Subcutaneous adipose tissue (tissue), 4 donors: ENCODE results near the gene GGA1. TPM values are rescaled to one million over a fixed set of nuclear protein-coding genes. Genes with fewer than 3 reads are reported as not detected.

Source experiments
- total RNA-seq, 4 donors: library from RNA; depleted of rRNA; stranded (reverse); fragments of >200 nt; gene quantifications; one replicate each; pipeline ENCODE4 v1.1.0, GENCODE V29; 2016
- TF ChIP-seq, protein P1 (sequence below): fragments of 450-650 bp; IDR thresholded peaks from one replicate; pipeline ENCODE4 v1.5.1; 2016; ENCODE audit warnings: low read depth, mild to moderate bottlenecking, control low read depth, antibody characterized with exemption, moderate library complexity

The GGA1 gene
- total RNA-seq, 4 donors from 2014 or later: 13.7 to 48.8 (median 35.5) TPM

DNA sequence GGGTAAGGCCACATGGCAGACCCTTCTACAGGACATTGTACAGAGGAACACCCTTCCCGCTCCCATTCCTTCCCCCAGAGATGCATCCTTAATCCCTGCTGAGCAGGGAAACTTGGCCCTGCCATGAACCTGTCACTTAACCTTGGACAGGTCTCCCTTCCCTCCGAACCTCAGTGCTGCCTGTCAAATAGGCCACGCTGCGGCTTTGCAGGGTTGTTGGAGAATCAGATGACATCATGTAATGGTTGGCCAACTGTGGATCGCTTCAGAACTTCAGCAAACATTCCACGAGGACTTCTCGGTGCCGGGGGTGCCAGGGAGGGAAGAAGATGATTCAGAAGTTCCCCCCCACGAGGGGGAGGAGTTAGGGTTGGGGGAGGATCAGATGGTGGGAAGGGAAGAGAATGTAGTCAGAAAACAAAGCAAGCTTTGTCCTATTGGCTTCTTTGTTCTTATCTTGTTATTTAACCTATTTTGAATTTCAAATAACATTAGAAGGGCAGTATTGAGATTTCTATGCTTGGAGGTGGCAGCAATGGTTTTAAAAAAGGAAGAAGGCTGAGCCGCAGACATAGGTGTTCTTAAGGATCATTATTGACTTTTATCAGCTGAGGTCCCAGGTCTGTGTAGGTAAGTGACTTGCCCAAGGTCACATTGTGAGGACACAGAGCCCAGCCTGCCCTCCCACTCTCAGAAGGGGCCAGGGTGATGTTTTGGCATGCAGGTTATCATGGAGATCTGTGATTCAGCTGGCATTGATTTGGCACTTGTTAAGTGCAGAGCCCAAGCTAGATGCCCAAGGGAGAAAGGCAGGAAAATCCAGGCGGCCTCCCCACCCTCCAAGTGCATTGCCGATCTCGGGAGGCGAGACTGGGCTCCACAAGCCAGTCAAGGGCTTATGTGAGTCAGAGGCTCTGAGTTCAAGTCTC lies 45.2 kb upstream of the GGA1 start:
- TF ChIP-seq, protein P1, sequence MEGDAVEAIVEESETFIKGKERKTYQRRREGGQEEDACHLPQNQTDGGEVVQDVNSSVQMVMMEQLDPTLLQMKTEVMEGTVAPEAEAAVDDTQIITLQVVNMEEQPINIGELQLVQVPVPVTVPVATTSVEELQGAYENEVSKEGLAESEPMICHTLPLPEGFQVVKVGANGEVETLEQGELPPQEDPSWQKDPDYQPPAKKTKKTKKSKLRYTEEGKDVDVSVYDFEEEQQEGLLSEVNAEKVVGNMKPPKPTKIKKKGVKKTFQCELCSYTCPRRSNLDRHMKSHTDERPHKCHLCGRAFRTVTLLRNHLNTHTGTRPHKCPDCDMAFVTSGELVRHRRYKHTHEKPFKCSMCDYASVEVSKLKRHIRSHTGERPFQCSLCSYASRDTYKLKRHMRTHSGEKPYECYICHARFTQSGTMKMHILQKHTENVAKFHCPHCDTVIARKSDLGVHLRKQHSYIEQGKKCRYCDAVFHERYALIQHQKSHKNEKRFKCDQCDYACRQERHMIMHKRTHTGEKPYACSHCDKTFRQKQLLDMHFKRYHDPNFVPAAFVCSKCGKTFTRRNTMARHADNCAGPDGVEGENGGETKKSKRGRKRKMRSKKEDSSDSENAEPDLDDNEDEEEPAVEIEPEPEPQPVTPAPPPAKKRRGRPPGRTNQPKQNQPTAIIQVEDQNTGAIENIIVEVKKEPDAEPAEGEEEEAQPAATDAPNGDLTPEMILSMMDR: no peak

DNA sequence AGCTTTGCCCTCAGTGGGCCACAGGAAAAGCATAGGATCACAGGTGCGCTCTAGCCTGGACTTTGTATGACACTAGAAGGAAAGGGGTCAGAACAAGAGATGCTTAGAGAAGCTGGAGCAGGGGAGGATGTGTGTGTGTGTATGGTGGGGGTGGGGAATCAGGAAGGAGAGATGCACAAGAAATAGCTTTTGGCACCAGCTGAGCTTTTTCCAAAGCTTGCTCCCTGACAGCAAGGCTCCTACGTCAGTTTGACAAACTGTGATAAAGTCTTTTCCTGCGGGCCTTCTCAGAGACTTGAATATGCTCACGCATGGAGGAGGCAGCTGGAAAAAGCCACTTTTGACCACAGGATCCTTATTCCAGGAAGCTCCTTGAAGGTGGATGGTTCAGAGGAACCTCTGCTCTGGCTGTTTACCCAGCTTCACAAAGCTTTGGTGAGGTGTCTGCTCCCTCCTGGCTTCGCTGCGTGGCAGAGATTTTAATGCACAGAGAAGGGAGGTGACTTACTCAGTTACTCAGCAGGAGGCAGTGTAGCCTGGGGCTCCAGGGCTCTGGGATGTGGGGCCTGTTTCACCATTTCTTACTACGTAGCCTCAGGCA lies 44.4 kb upstream of the GGA1 start:
- TF ChIP-seq, protein P1: no peak

DNA sequence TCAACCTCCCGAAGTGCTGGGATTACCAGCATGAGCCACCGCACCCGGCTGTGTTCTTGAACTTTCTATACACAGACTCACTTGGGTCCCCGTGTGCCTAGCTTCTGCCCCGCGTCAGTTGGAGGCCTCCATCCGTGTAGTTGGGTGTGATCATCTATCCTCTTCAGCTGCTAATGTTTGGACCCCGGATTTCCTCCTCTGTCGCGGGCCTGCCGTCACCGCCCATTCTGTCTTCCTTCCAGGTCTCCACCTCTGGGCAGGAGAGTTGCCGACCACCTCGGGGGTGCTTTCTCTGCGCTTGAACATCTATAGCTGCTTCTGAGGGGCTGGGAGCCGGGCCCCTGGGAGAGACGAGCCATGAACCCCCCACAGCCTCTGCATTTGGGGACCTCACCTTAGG lies 42.8 kb upstream of the GGA1 start:
- TF ChIP-seq, protein P1: no peak

DNA sequence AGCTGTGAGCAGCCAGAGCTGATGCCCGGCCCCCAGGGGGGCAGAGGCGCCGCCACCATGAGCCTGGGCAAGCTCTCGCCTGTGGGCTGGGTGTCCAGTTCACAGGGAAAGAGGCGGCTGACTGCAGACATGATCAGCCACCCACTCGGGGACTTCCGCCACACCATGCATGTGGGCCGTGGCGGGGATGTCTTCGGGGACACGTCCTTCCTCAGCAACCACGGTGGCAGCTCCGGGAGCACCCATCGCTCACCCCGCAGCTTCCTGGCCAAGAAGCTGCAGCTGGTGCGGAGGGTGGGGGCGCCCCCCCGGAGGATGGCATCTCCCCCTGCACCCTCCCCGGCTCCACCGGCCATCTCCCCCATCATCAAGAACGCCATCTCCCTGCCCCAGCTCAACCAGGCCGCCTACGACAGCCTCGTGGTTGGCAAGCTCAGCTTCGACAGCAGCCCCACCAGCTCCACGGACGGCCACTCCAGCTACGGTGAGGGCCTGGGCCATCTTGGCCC lies 42.3 kb upstream of the GGA1 start:
- TF ChIP-seq, protein P1: no peak

DNA sequence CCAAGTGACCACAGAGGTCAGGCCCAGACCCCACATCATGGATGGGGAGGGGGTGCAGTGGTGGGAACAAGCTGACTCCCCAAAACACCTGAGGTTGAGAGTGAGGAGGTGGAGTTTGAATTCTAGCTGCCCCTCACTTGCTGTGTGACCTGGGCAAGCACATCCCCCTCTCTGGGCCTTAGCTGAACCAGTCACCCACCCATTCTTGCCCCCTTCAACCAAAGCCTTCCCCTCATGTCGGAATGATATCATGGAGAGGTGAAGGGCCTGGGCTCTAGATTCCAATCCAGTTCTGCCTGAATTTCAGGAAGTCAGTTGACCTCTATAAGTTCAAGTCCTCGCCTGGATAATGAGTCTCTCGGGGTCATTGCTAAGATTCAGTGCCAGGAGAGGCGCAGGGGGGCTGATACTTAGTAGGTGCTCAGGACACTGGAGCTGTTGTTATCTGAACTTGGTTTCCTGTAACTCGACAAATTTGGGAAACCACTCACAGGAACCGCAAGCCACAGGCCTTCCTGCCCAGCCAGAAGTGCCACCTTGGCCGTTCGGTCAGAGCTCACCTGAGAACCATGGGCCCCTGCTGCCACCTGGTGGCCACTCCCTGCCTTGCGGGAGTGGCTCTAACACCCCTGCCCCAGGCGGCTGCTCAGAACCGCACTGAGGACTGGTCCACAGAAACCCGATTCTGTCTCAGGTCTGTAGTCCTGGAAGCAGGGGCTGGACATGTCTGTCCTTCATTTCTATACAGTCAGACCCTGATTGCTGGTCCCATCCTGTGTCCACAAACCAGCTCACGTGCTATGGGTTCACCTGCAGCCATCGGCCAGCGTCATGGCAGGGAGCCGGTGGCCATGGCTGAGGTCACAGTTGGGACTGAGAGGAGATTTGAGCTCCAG lies 41.5 kb upstream of the GGA1 start:
- TF ChIP-seq, protein P1: no peak

DNA sequence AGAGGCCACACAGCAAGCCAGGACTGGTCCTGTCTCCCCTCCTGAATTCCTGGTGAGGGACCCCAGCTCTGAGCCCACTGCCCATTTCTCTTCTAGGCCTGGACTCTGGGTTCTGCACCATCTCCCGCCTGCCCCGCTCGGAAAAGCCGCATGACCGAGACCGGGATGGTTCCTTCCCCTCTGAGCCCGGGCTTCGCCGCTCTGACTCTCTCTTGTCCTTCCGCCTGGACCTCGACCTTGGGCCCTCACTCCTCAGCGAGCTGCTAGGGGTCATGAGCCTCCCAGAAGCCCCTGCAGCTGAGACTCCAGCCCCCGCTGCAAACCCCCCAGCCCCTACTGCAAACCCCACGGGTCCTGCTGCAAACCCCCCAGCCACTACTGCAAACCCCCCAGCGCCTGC lies 40.6 kb upstream of the GGA1 start:
- TF ChIP-seq, protein P1: no peak
